Tibial nerve (tissue), 4 donors: ENCODE measurements around the gene DCN.

Source experiments
- CTCF ChIP-seq, 5 experiments: fragments of 200-600 bp in 3 of 5; fragments of 450-650 bp in 2 of 5; sonication (generic) in 3 of 5; IDR thresholded peaks; one replicate each; pipeline ENCODE4 v1.5.1; 2016 to 2019; ENCODE audit warnings: antibody characterized with exemption in 5 of 5, mild to moderate bottlenecking in 3 of 5, moderate library complexity in 2 of 5
- EP300 ChIP-seq, 2 donors: sonication (generic); formaldehyde crosslinking; IDR thresholded peaks; one replicate each; pipeline ENCODE4 v1.6.1; 2017; ENCODE audit warnings: antibody characterized with exemption in 2 of 2, mild to moderate bottlenecking in 1 of 2
- POLR2A ChIP-seq, 2 donors: fragments of 450-650 bp; IDR thresholded peaks; one replicate each; pipeline ENCODE4 v1.6.1; 2017; ENCODE audit warnings: antibody characterized with exemption in 2 of 2, mild to moderate bottlenecking in 2 of 2, moderate library complexity in 2 of 2

GRCh38 chr12:91138337-91138920, 44.2 kb downstream of the DCN start:
- TF ChIP-seq POLR2A (IDR thresholded peaks at IDR 0.05) = no peak
- no peak for TF ChIP-seq CTCF (IDR thresholded peaks at IDR 0.05)
- TF ChIP-seq EP300 (IDR thresholded peaks at IDR 0.05) = no peak
